ENCODE data around the gene DMAC1.

DMAC1 gene

GRCh38 chr9:7760014-7760415 lies 39.6 kb downstream of the DMAC1 start:
- CTCF ChIA-PET: no interaction called here
- POLR2A ChIA-PET: no interaction called here

GRCh38 chr9:7756088-7756487 lies 43.5 kb downstream of the DMAC1 start:
- no peak for DNase-seq (ENCODE audit: low read depth, low spot score)
- no peak overlapping the region for H3K4me3 ChIP-seq (ENCODE audit: low read depth, low read length)
- ChIA-PET POLR2A (no interaction called here), CTCF (no interaction called here)
- TF ChIP-seq CTCF (IDR thresholded peaks at IDR 0.05; ENCODE audit: insufficient read depth, low read length, missing control alignments): no peak

More at GRCh38 chr9:7760014-7760415, 39.6 kb downstream of the DMAC1 start:
- no peak for DNase-seq (ENCODE audit: low read depth, low spot score)
- no peak overlapping the region for H3K4me3 ChIP-seq (ENCODE audit: low read depth, low read length)
- TF ChIP-seq CTCF (IDR thresholded peaks at IDR 0.05; ENCODE audit: insufficient read depth, low read length, missing control alignments): no peak

- CTCF ChIA-PET: no interaction called here
- no peak for TF ChIP-seq CTCF (IDR thresholded peaks at IDR 0.05; ENCODE audit: insufficient read depth, low read length, missing control alignments)
- H3K4me3 ChIP-seq (ENCODE audit: low read depth, low read length): no peak overlapping the region
- no peak for DNase-seq (ENCODE audit: low read depth, low spot score)
- POLR2A ChIA-PET: no interaction called here
Measured at GRCh38 chr9:7752481-7752880, 47.1 kb downstream of the DMAC1 start.
